T1000 (cell line): ENCODE data around the gene CDK13.
"Not testable (repeated sequence)": the region's sequence is repeated elsewhere in the genome, so short reads cannot be mapped to it uniquely, and the experiment has no call there.

Experiments used
- DNase-seq: peaks from one replicate; lab custom pipeline; 2025; ENCODE audit warnings: mixed read lengths; lab: John Stamatoyannopoulos, UW

The CDK13 gene

DNA sequence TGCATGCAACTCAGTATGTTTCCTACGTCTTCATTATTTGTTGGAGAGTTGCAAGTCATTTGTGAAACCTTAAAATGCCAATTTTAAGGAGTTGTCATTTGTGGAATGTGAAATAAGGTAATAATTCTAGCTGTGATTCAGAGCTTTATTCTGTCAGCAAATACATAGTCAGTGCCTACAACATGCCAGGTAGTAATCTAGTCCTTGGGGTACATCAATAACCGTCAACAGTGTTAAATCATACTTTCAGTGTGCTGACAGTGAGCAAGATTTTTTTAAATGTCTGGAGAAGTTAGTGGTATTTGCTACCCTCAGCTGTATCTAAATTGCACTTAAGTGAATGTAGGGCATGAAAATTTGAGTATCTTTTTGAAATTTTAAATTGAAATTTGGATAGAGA, 147.7 kb downstream of the CDK13 start:
- no peak for DNase-seq

DNA sequence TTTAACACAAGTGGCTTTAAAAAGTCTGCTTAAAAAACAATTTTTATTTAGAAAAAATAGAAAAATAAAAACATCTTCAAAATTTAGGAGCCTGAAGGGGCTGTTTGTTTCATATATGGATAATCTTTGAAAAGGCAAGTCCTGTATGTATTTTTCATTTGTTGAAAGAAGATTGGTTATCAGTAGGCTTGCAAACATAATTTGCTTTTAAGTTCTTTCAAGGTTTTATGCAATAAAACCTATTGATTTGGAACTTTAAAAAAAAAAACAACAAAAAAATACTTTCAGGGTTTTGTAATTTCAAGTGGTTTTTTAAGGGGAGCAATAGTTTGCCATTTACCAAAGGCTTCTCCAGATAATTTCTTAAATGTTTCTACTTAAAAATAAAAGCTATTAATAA, 148.8 kb downstream of the CDK13 start:
- no peak for DNase-seq

DNA sequence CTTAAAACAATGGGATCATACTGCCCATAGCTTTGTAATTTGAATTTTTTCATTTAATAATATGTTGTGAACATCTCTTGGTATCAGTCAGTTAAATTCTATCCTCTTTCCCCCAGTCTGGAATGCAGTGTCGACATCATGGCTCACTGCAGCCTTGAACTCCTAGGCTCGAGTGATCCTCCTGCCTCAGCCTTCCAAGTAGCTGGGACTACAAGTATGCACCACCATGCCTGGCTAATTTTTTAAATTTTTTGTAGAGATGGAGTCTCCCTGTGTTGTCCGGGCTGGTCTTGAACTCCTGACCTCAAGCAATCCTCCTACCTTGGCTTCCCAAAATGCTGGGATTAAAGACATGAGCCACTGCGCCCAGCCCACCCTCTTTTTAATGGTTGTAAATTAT, 149.8 kb downstream of the CDK13 start:
- DNase-seq, result no peak

DNA sequence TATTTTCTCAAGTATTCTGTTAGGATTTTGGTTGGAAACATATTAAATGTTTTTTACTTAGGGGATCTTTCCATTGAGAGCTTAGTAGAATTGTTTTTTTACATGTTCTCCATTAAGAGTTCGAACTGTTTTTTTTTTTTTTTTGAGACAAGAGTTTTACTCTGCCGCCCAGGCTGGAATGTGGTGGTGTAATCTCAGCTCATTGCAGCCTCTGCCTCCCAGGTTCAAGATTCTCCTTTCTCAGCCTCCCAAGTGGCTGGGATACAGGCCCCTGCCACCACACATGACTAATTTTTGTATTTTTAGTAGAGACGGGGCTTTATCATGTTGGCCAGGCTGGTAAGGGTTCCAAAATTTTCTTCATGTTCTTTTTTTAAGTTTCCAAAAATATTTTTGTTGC, 151.1 kb downstream of the CDK13 start:
- DNase-seq, result no peak

DNA sequence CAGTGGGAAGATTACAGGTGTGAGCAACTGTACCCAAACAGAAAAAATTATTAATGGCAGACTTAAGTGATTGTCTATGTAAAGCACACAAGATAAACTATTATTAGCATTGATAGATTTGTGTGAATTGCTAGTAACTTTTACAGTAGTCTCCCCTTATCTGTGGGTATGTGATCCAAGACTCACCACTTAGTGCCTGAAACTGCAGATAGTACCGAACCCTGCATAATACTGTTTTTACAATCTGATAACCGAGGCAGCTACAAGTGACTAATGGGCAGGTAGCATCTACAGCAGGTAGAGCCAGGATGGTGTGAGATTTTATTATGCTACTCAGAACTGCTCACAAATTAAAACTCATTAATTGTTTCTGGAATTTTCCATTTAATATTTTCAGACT, 152.8 kb downstream of the CDK13 start:
- no peak for DNase-seq

DNA sequence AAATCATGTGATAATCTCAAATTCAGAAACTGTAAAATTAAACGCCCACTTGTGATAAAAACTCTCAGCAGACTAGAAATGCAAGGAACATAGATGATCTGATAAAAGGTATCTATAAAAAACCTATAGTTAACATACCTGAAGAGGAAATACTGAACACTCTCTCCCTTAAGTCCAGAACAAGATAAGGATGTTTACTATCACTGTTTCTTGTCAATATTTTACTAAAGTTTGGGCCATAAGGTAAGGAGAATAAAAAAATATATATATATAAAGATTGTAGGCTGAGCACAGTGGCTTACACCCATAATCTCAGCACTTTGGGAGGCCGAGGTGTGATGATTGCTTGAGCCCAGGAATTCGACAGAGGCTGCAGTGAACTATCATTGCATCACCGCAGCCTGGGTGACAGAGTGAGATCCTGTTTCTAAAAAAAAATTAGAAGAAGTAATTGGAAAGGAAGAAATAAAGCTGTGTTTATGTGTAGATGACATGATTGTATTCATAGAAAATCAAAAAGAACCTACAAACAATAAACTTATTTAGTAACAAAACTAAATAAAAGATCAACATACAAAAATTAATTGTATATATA, 155.9 kb downstream of the CDK13 start:
- DNase-seq, result no peak

DNA sequence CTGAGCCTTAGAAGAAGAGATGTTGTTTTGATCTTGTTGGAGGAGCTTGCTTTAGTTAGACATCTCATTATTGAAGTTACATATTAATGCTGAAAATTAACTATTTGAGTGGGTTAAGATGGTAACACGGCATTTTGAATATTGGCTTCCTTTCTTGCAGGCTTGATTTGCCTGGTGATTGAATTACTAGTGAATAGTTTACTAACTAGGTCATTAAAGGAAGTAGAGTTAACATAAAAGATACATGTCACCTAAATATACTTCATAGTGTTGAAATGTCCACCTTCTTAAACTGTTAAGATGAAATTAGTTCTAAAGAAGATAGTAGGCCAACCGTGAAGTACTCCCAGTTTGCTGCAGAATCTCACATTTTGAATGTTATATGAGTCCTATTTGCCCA, 165.9 kb downstream of the CDK13 start:
- DNase-seq, result no peak

DNA sequence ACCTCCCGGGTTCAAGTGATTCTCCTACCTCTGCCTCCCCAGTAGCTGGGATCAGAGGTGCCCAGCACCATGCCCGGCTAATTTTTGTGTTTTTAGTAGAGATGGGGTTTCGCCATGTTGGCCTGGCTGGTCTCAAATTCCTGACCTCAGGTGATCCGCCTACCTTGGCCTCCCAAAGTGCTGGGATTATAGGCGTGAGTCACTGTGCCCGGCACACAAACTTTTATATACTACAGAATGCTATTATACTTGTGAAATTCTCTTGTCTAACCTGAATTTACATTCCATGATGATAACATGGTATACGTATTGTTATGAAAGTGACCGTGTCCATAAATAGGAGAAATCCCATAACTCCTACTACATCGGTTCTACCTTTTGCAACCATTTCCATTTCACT, 167.1 kb downstream of the CDK13 start:
- DNase-seq, result not testable (repeated sequence)

DNA sequence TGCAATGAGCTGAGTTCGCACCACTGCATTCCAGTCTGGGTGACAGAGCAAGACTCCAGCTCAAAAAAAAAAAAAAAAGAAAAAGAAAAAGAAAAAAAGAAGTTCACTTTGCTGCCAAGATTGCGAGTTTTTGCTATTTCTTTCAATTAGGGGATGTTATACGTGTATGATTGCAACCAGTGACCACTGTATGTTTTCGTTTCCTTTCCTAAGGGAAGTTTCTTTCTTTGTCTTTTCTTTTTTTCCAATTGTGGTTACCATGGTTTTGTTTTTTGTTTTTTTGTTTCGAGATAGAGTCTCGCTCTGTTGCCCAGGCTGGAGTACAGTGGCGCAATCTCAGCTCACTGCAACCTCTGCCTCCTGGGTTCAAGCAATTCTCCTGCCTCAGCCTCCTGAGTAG, 168.1 kb downstream of the CDK13 start:
- DNase-seq, result not testable (repeated sequence)

DNA sequence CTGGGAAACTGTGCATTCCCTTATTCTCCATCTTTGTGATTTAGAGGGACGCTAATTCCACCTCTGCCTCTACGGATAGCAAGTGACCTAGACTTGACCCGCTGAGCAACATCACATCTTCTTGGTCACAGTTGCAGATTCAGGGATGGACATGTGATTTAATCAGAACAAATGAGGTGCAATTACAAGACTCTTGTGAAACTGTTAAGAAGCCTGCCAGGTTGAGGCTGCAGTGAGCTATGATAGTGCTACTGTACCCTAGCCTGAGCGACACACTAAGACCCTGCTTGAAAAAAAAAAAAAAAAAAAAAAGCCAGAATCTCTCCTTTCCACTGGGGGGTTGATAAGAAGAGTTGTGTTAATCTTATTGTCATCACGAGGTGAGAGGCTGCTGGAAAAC, 170.0 kb downstream of the CDK13 start:
- no peak for DNase-seq

DNA sequence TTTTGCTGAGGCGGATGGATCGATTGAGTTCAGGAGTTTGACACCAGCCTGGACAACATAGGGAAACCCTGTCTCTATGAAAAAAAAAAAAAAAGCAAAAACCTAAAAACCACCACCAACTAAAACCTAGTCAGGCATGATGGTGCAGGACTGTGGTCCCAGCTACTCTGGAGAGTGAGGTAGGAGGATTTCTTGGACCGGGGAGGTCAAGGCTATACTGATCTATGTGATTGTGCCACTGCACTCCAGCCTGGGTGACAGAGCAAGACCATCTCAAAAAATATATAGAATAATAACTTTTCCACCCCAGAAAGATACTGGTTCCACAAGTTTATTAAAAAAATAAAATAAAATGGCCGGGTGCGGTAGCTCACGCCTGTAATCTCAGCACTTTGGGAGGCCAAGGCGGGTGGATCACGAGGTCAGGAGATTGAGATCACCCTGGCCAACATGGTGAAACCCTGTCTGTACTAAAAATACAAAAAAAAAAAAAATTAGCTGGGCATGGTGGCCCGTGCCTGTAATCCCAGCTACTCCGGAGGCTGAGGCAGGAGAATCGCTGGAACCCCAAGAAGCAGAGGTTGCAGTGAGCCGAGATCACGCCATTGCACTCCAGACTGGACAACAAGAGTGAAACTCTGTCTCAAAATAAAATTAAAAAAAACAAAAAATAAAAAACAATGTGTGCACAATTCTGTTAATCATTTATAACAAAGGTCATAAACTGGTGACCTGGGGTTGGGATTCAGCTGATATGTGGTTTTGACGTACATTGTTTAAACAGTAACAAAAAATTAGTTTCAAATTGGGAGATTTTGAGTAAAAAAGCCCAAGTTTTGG, 172.3 kb downstream of the CDK13 start:
- not testable (repeated sequence) for DNase-seq

DNA sequence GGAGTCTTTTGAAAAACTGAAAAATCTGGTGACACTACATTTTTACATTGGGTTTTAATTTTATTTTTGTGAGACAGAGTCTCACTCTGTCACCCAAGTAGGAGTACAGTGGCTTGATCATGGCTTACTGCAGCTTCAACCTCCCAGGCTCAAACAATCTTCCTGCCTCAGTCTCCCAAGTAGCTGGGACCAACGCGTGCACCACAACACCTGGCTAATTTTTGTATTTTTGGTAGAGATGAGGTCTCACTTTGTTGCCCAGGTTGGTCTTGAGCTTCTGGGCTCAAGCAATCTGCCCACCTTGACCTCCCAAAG, 172.8 kb downstream of the CDK13 start:
- DNase-seq, result no peak

DNA sequence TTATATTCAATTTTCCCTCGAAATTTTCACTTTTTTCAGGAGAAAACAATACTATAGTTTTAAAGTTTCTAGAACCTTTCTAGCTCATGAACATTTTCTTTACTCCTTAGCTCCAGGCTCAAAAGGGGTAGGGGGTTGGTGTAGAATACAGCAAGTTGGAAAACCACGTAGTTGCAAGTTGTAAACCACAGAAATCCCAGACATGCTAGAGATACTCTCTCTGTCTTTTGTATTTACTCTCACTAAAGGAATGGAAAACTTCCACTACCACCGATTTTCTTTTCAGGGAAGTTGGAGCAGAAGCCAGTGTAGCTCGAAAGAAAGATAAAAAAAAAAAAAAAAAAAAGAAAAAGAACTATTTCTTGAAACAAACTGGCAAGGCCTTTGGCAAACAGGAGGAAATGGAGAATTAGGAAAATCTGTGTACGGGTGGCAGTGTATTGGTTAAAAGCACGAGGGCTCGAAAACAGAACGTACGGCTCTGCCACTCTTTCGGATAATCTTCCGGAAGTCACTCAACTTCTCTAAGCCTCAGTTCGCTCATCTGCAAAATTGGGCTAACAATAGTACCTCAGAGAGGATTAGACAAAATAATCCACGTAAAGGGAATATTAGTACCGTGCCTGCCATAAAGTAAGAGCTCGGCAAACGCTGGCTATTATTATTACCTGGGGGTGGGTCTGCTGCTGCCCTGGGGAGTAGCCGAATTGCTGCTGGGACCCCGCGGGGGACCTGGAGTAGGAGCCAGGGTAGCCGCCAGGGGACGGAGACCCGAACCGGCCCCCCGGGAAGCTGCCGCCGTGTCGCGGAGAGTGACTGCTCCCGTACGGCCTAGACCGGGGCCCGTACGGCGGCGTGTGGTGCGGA, 183.7 kb downstream of the CDK13 start:
- no peak for DNase-seq

DNA sequence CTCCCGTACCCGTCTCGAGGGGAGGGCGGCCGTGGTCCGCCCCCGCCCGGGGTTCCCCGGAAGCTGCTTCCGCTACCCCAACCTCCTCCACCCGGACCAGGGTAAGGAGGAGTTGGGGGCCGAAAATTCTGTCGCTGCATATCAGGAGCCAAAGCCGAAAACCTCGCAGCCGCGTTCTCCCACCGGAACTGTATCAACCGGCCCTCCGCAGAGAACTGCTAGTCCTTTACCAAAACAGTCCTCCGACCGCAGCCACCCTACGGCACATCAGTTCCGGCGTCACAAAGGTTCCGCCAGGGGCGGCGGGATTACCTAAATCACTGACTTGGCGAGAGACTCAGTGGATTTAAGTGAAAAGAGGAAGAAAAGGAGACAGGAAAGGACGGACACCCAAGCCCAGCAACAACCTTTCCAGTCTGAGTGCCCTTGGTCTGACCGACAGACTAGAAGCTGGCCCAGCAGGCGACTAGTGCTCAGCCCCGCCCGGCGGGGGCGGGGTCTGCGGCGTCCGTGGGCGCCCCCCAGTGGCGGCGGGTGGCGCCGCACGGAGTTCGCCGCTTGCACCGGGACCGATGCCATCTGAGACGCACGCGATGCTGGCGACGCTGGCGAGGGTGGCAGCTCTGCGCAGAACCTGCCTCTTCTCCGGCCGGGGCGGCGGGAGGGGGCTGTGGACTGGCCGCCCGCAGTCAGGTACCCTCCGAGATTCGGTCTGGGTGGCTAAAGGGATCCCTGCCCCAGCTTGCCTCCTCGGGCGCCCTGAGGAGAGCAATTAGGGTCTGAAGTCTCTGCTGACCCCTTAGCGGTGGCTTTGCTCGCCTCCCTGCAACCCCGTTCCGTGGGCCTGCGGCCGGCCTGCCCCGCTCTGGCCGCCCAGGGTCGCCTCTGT, 184.6 kb downstream of the CDK13 start, which contains the start of the genes MPLKIP and SUGCT:
TSS of gene MPLKIP (minus strand) at position 195 of the 889 bp plus-strand sequence. CDS start at position 140, 55 bp downstream.
TSS of gene SUGCT (plus strand) at position 578 of the 889 bp plus-strand sequence.
- DNase-seq, result peak; percentile 53

DNA sequence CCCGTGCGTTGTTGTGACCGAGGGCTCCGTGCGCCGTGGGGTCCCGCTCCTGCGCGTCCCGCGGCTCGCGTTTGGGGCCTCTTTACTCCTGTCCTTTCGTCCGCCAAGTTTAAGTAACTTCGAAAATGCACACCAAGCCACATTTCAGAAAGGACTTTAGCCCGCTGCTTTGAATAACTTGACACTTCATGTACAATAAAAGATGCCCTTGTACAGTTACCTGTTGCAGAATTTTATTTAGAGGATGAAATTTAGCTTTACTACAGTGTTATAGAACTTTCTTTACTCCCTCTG, 185.2 kb downstream of the CDK13 start:
- no peak for DNase-seq

DNA sequence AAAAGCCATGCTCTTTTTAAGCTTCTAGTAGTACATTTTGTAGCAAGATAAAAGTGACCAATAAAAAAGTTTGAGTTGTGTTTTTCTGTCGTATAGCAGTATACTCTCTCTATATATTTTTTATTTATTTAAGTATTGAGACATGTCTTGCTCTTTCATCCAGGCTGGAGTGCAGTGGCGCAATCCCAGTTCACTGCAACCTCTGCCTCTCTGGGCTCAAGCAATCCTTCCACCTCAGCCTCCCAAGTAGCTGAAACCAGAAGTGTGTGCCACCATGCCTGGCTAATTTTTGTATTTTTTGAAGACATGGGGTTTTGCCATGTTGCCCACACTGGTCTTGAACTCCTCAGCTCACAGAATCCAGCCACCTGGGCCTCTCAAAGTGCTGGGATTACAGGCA, 187.5 kb downstream of the CDK13 start:
- no peak for DNase-seq

DNA sequence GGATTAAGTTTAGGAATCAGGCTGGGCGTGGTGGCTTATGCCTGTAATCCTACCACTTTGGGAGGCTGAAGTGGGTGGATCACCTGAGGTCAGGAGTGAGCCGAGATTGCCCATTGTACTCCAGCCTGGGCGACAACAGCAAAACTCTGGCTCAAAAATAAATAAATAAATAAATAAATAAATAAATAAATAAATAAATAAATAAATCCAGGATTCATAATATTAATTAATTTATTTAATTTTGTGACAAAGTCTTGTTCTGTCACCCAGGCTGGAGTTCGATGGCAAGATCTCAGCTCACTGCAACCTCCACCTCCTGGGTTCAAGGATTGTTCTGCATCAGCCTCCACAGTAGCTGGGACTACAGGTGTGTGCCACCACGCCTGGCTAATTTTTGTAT, 188.9 kb downstream of the CDK13 start:
- DNase-seq, result no peak

DNA sequence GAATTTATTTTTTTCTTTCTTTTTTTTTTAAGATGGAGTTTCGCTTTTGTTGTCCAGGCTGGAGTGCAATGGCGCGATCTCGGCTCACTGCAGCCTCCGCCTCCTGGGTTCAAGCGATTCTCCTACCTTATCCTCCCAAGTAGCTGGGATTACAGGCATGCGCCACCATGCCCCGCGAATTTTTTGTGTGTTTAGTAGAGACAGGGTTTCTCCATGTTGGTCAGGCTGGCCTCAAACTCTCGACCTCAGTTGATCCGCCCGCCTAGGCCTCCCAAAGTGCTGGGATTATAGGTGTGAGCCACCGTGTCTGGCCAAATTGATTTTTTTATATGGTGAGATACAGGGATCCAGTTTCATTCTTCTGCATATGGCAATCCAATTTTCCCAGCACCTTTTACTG, 189.8 kb downstream of the CDK13 start:
- DNase-seq, result not testable (repeated sequence)

DNA sequence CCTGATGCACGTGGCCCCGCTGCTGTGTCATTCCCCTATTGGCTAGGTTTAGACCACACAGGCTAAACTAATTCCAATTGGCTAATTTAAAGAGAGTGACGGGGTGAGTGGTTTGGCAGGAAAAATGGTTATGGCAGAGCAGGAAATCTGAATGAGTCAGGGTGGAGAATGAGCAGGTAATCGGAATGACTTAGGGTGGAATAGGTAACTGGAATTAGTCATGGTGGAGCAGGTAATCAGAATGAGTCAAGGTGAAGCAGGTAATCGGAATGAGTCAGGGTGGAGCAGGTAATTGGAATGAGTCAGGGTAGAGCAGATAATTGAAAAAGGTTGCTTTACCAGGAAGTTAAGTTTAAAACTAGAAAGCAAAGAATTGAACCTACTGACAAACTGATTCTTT, 191.9 kb downstream of the CDK13 start:
- DNase-seq, result not testable (repeated sequence)

DNA sequence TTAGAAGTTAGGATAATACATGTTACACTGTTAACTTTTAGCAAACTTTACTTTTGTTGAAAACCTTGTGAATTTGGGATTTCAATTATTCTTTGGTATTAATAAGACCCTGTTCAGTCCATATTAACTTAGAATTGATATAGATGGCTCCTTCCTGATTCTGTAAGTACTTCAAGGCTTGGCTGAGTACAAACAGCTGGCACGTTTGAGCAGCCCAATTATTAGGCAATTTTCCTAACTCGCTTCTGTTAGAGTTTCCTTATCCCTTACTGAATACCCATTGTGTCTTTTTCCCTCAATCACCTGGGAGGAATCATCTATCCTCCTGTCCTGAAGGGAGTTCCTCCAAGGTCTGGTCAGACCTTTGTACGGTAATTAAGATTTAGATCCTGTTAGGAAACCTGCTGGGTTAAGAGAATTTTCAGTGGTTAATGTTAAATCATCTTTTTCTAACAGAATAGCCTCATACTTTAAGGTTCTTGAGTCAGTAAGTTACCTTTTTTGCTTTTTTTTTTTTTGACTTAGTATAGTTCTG, 195.6 kb downstream of the CDK13 start:
- not testable (repeated sequence) for DNase-seq

DNA sequence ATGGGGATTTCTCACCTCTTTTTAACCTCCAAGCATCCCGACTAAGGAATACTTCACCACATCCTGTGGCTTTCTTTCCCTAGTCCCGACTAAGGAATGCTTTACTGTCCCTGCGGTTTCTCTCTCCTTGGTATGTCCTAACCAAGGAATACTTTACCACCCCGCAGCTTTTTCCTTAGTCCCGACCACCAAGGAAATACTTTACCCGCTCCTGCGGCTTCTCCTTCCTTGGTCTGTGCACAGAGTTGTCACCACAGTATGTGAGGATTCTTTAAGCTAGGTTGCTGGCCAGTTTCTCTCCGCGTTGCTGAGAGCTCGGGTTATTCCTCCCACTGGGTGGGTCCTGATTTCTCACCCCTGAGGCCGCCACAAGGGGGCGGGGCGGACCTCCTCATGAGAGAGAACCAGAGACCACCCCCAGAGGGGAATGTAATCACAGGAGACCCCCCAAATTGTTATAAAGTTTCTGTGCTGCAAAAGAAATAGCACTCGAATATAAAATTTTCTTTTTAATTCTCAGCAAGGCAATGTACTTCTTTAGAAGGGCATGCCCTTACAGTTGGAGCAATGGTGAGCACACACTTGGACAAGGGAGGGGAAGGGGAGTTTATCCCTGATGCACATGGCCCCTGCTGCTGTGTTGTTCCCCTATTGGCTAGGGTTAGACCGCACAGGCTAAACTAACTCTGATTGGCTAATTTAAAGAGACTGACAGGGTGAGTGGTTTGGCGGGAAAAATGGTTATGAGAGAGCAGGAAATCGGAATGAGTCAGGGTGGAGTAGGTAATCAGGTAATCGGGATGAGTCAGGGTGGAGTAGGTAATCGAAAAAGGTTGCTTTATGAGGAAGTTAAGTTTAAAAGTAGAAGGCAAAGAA, 197.6 kb downstream of the CDK13 start:
- no peak for DNase-seq
